Calu3 (cell line): ENCODE measurements around the gene EFCAB6. TPM values are rescaled to one million over a fixed set of nuclear protein-coding genes. Genes with fewer than 3 reads are reported as not detected.

Experiments used
- BruUV-seq: library from RNA; stranded (reverse); fragments of 400-500 nt; replicated peaks from 2 replicates; lab custom pipeline; 2021; lab: Mats Ljungman, UMichigan
- CTCF ChIA-PET: fragments of 300-600 bp; sonication (Branson Sonifier 250); formaldehyde crosslinking; loops from one replicate; lab custom pipeline; 2022; ENCODE audit warnings: antibody characterized with exemption; lab: Charles Lee
- DNase-seq: peaks from one replicate; pipeline ENCODE4 v3.0.0; 2022
- H3K27ac Mint-ChIP-seq: one replicate; pipeline ENCODE4 v1.8.0; 2022; ENCODE audit warnings: mixed read lengths; ENCODE audit not compliant: unreplicated experiment
- H3K27me3 Mint-ChIP-seq: one replicate; pipeline ENCODE4 v1.8.0; 2022; ENCODE audit warnings: mixed read lengths; ENCODE audit not compliant: unreplicated experiment
- H3K36me3 Mint-ChIP-seq: one replicate; pipeline ENCODE4 v1.8.0; 2022; ENCODE audit warnings: mild to moderate bottlenecking, moderate library complexity, mixed read lengths; ENCODE audit not compliant: insufficient read depth, unreplicated experiment
- H3K4me1 Mint-ChIP-seq: one replicate; pipeline ENCODE4 v1.8.0; 2022; ENCODE audit warnings: mild to moderate bottlenecking, low read depth, mixed read lengths; ENCODE audit not compliant: unreplicated experiment
- H3K4me3 Mint-ChIP-seq: one replicate; pipeline ENCODE4 v1.8.0; 2022; ENCODE audit warnings: mild to moderate bottlenecking, low read depth, moderate library complexity, mixed read lengths; ENCODE audit not compliant: unreplicated experiment
- H3K9me3 Mint-ChIP-seq: one replicate; pipeline ENCODE4 v1.8.0; 2022; ENCODE audit warnings: low read depth, mixed read lengths; ENCODE audit not compliant: unreplicated experiment
- intact Hi-C: fragments of 100-400 bp; cut with micrococcal nuclease; formaldehyde crosslinking; loops from one replicate; pipeline ENCODE4 v1.10.0; 2022; ENCODE audit not compliant: unreplicated experiment
- total RNA-seq: library from RNA; stranded (reverse); gene quantifications from 2 replicates; pipeline ENCODE4 v1.2.3, GENCODE V29; 2022
- TF ChIP-seq, protein P1 (sequence below): fragments of 200-600 bp; IDR thresholded peaks from one replicate; pipeline ENCODE4 v1.8.0; 2022; ENCODE audit warnings: antibody characterized with exemption; ENCODE audit not compliant: unreplicated experiment

Gene EFCAB6
- total RNA-seq, 1 experiment from 2014 or later: 2.2 TPM

GRCh38 chr22:43504666-43505261, 307.3 kb downstream of the EFCAB6 start:
- intact Hi-C loops: no loop called here
- H3K27me3 Mint-ChIP-seq: peaks cover 27% of the 10 kb centered on the region
- CTCF ChIA-PET: no interaction called here
- H3K27ac Mint-ChIP-seq: no peak overlapping the region
- DNase-seq: no peak
- H3K4me3 Mint-ChIP-seq: no peak overlapping the region
- H3K9me3 Mint-ChIP-seq: no peaks in the 10 kb centered on the region
- no peaks in the 10 kb centered on the region for H3K4me1 Mint-ChIP-seq
- no peaks in the 10 kb centered on the region for H3K36me3 Mint-ChIP-seq
- BruUV-seq: no TSS peak
- TF ChIP-seq, protein P1, sequence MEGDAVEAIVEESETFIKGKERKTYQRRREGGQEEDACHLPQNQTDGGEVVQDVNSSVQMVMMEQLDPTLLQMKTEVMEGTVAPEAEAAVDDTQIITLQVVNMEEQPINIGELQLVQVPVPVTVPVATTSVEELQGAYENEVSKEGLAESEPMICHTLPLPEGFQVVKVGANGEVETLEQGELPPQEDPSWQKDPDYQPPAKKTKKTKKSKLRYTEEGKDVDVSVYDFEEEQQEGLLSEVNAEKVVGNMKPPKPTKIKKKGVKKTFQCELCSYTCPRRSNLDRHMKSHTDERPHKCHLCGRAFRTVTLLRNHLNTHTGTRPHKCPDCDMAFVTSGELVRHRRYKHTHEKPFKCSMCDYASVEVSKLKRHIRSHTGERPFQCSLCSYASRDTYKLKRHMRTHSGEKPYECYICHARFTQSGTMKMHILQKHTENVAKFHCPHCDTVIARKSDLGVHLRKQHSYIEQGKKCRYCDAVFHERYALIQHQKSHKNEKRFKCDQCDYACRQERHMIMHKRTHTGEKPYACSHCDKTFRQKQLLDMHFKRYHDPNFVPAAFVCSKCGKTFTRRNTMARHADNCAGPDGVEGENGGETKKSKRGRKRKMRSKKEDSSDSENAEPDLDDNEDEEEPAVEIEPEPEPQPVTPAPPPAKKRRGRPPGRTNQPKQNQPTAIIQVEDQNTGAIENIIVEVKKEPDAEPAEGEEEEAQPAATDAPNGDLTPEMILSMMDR: no peak

- BruUV-seq: no TSS peak
- CTCF ChIA-PET: no interaction called here
- Mint-ChIP-seq H3K27me3 (peaks cover 20% of the 10 kb centered on the region), H3K9me3 (no peaks in the 10 kb centered on the region), H3K27ac (no peak overlapping the region), H3K4me1 (no peaks in the 10 kb centered on the region), H3K36me3 (no peaks in the 10 kb centered on the region), H3K4me3 (no peak overlapping the region)
- DNase-seq: no peak
- intact Hi-C loops: no loop called here
- TF ChIP-seq, protein P1: no peak
Observed at GRCh38 chr22:43504068-43504467, 308.0 kb downstream of the EFCAB6 start.

DNA sequence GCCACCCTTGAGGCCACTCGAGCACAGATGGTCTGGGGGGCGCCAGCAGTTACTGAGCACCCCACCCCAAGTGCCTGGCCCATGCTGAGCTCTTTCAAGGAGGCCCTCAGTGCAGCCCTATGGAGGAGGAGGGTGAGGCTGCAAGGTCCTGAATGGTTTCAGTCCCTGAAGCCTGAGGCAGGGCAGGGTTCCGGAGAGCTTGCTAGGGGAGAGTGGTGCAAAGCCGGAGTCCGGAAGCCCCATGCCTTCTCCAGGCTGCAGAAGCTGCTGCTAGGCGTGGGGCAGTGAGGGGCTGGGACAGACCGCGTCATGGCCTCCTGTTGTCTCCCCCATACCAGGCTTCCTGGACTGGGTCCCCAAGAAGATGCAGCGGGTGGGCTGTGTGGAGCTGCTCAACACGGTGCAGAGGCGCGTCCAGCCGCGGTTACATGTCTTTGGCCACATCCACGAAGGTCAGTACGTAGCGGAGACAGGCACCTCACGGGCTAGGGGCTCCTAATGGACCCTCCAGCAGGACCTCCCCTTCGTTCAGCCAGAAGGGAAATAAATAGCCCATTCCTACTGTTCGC, 309.7 kb downstream of the EFCAB6 start:
- H3K4me3 Mint-ChIP-seq: no peak overlapping the region
- CTCF ChIA-PET: no interaction called here
- no peaks in the 10 kb centered on the region for H3K36me3 Mint-ChIP-seq
- TF ChIP-seq, protein P1: no peak
- DNase-seq: no peak
- BruUV-seq: no TSS peak
- H3K27ac Mint-ChIP-seq: no peak overlapping the region
- H3K4me1 Mint-ChIP-seq: no peaks in the 10 kb centered on the region
- H3K9me3 Mint-ChIP-seq: no peaks in the 10 kb centered on the region
- H3K27me3 Mint-ChIP-seq: peaks cover 18% of the 10 kb centered on the region
- intact Hi-C loops: no loop called here

DNA sequence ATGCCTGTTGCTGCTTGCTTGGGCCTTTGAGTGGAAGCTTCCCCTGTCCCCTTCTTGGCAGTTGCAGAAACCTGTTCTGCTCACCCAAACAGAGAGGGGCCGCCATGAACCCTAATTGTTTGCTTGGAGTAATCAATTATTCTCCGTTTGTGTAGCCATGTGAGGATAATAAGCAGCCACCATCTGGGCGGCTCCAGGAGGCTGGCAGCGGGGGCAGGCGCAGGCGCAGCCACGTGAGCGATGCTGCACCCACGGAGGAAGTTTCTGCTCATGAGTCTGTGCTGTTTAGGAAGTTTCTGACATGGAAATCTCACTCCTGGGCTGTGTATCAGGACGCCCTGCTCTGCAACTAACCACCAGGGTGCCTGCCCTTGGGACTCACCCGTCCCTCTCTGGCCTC, 310.2 kb downstream of the EFCAB6 start:
- TF ChIP-seq, protein P1: no peak
- no peak for DNase-seq
- BruUV-seq: no TSS peak
- intact Hi-C loops: no loop called here
- no peaks in the 10 kb centered on the region for H3K4me1 Mint-ChIP-seq
- H3K27ac Mint-ChIP-seq: no peak overlapping the region
- no peaks in the 10 kb centered on the region for H3K9me3 Mint-ChIP-seq
- no peak overlapping the region for H3K4me3 Mint-ChIP-seq
- peaks cover 18% of the 10 kb centered on the region for H3K27me3 Mint-ChIP-seq
- CTCF ChIA-PET: no interaction called here
- H3K36me3 Mint-ChIP-seq: no peaks in the 10 kb centered on the region
